ENCODE measurements around the gene KLHL33.
"Not testable (repeated sequence)": the region's sequence is repeated elsewhere in the genome, so short reads cannot be mapped to it uniquely, and the experiment has no call there.

The KLHL33 gene

DNA sequence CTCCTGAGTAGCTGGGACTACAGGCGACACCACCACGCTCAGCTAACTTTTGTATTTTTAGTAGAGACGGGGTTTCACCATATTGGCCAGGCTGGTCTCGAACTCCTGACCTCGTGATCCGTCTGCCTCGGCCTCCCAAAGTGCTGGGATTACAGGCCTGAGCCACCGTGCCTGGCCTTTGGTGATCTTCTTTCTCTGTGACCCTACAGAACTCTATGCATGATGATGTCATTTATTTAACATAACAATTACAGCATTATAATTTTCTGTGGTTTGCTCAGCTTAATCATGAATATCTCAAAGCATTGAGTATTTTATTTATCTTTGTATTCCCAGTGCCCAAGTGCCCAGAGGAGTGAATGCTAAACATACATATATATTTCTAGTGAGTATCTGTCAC lies 16.9 kb upstream of the KLHL33 start:
- DNase-seq: not testable (repeated sequence)

GRCh38 chr14:20446889-20447288 lies 10.9 kb upstream of the KLHL33 start:
- no peak for DNase-seq

DNA sequence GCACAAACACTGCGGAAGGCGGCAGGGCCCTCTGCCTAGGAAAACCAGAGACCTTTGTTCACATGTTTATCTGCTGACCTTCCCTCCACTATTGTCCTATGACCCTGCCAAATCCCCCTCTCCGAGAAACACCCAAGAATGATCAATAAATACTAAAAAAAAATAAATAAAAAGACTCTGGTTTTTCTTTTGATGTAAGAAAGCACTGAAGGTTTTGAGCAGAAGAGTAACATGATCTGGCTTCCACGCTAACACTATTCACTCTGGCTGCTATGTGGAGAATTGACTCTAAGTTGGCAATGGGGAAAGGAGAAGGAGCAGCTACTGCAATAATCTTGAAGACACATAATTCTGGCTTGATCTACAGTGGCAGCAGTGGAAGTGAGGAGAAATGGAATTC lies 7.7 kb upstream of the KLHL33 start:
- not testable (repeated sequence) for DNase-seq

DNA sequence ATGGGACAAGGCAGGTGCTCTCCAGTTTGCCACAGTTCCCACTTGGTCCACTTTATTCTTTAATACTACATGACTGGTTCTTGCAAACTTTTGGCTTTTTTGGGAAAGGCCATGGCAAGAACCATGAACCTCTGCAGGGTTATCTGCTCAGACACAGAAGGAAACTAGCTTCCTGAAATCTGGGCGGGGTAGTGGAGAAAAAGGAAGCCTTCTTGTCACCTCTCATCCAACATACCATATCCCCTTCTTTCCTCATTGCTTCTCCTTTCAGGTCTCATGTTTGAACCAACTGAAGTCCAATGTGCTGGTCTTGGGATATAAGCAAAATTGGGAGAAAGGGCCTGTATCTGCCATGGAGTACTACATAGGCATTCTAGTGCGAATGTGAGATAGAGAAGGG lies 5.5 kb upstream of the KLHL33 start:
- no peak for DNase-seq

GRCh38 chr14:20440882-20441281 lies 4.9 kb upstream of the KLHL33 start:
- DNase-seq: peak; percentile 42

GRCh38 chr14:20440465-20440864 lies 4.5 kb upstream of the KLHL33 start:
- no peak for DNase-seq

- DNase-seq: no peak
Measured at GRCh38 chr14:20438664-20439063, 2.7 kb upstream of the KLHL33 start.

- no peak for DNase-seq
Measured at GRCh38 chr14:20436363-20436755, 393 bp upstream of the KLHL33 start.

DNA sequence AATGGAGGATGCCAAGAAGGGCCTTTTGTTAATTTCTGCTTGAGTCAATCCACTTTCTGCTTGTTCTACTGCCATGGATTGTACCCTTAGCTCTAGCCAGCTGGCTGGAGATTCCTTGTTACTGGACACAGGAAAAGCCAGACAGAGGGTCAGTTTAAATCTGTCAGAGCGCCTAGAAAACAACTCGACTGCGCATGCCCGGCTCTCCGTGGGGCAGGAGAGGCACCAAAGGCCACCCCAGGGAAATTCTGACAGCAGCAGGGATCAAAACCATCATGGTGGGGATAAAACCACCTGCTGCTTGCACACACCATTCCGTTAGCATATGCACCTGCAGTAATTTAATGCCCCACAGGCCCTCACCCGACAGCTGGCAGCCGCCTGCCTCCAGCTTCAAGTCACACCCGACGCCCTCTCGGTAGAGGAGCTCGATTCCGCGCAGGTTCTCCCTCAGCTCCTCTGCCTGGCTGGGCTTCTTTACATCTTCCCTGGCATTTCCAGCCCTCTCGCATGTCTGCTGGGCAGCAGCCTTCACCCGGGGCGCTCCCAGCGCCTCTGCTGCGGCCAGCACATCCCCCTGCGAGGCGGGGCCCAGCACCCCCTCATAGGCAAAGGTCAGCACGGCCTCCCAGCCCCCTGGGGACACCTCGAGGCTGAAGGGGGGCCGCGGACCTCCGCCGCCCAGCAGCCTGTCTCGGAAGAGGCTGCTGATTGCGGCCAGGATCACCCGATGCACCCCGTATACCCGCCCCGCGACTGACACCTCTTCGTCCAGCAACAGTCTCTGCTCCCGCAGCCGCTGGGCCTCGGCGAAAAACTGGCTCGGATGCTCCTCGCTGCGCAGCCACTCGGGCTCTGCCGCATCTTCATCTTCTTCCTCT lies 1.0 kb downstream of the KLHL33 start:
- DNase-seq: no peak

DNA sequence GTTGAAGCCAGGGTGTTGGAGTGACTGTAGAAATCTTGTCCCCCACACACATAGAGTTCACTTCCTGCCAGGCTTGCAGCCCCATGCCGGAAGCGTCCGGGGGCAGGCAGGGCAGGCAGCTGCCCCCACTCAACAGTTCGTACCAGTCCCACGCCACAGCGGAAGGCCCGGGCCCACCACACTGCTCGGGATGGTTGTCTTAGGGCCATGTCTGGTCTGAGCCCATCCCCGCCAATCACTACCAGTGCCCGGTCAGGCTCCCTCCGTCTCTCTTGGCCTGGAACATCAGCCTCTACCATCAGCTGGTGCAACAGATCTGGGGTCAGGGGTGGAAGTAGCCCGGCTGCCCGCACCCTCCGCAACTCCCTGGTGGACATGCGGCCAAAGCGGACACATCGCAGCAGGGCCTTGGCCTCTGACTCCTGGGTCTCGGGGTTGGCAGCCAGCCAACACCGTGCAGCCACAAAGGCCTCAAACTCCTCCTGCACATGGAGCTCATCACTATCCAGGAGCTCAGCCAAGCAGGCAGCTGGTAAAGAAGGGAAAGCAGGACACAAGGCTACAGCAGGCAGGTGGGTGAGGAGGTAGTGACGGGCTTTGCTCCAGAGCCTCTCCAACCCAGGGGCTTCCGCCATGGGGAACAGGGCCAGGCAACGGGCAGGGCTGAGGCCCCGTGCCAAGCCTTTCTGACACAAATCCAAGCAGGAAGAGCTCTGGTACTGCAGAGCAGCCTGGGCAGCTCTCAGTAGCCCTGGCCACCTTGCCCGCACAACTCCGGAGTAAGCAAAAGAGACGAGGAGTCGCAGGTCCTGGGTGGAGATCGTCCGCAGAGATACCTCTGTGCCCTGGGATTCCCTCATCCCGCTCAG lies 5.9 kb downstream of the KLHL33 start:
- DNase-seq: no peak

DNA sequence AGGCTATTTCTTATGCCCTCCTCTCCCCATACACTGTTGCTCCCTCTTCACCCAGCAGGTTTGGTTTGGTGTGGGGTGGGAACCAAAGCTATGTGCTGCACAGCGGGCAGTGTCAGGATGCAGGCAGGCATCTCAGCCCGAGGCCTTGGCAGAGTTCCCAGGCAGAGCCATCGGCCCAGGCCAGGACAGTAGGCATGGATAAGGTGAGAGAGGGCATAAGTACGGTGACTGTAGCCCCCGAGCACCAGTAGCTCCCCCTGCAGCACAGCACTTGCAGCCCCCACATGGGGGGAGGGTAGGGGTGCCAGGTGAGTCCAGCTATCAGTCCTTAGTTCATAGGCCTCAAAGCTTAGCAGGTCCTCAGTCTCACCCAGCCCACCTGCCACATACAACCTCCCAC lies 7.2 kb downstream of the KLHL33 start:
- no peak for DNase-seq

- no peak for DNase-seq
Measured at GRCh38 chr14:20428010-20428365, 8.0 kb downstream of the KLHL33 start.

GRCh38 chr14:20427231-20428009 lies 8.5 kb downstream of the KLHL33 start:
- DNase-seq: peak; percentile 61

GRCh38 chr14:20424851-20425250 lies 11.1 kb downstream of the KLHL33 start:
- DNase-seq: no peak

GRCh38 chr14:20422886-20423285 lies 13.1 kb downstream of the KLHL33 start:
- no peak for DNase-seq

- no peak for DNase-seq
Measured at GRCh38 chr14:20421267-20421666, 14.7 kb downstream of the KLHL33 start.

DNA sequence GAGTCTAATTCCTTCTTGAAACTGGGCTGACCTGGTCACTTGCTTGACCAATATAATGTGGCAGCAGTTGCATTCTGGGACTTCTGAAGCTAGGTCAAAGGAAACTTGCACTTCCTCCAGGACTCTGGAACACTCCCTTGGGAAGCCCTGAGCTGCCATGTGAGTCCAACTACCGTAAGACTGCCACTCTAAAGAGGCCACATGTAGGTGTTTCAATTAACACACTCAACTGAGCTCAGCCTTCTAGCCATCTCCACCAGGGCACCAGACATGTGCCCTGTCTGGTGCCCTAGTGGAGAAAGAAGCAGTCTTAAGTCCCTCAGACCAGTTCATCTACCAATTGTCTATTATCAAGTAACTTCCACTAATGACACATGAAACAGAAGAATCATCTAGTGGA lies 16.5 kb downstream of the KLHL33 start:
- DNase-seq: no peak

DNA sequence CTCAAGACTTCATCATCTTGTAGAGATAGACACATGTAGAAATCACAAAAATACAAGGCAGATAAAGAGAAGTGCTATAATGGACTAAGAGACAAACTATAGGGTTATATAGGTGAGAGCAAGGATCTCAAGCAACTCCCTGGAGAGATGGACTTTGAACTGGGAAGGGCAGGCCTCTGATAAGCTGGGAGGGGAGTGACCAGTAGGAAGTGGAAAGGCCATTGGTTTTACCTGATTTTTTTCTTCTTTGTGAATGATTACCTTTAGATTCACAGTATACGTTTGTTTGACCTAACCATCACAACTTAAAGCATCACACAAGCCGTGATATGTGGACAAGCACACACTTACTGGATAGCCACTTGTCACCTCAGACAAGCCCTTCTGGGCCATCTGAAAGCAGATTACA lies 17.5 kb downstream of the KLHL33 start:
- DNase-seq: no peak

DNA sequence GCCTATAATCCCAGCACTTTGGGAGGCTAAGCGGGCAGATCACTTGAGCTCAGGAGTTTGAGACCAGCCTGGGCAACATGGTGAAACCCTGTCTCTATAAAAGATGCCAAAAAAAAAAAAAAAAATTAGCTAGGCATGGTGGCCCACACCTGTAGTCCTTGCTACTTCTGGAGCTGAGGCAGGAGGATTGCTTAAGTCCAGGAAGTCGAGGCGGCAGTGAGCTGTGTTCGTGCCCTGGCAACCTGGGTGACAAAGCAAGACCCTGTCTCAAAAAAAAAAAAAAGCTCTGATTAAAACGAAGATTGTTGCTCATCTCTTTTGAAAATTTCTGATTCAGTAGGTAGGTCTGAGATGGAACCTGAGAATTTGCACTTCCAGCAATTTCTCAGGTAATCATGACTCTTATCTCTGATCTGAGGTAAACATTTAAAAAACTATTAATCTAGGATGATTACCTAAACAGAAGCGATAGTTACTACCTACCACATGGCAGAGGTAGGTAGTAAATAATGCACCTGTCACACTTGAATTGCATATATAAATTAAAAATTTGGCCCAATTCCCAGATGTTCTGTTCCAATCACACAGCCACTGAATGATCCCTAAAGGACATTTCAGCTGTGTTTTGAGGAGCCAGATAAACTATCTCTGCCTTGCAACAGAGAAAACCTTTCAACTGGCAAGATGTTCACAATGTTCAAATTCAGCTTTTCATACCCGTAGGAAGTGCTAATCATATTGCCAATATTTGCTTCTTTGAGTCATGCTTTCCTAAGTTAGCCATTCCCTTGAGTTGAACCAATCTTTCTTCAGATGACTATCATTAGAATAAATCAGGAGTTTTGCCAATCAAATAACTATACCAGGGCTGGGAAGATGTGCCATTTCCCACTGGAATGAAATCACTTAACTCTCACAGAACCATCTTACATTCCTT lies 18.4 kb downstream of the KLHL33 start:
- DNase-seq: no peak

DNA sequence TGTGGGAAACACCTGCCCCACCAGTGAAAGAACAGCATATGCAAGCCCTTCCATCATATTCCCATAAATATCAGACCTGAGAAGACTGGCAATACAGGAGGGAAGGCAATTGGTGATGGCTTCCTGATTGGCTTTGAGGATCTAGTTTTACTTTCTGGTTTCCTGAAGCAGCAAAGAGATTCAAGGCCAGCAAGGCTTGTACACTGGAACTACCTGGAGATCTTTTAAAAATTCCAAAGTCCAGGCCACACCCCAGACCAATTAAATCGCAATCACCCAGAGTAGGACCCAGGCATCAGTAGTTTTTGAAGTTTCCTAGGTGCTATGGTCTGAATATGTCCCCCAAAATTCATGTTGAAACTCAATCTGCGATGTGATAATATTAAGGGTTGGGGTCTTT lies 19.7 kb downstream of the KLHL33 start:
- DNase-seq: no peak

DNA sequence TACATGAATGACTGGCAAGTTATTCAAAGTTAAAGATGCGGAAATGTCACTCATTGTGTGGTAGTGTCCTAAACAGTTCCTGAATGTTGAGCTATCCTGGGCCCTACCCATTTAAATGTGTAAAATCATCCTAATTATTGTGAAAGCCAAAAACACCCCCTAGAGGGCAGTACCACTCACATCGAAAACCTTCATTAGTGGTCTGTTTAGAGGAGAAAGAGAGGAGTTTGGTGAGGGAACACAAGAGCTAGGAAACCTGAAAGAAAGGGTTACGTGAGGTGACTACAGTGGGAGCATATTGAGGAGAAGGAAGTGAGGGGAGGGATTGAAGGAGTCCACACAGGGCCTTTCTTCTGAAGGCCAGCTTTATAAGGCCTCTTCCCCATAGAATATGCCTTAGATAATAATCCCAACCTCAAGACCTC lies 20.2 kb downstream of the KLHL33 start:
- peak; percentile 73 for DNase-seq

GRCh38 chr14:20413744-20414082 lies 22.3 kb downstream of the KLHL33 start:
- peak; percentile 59 for DNase-seq
